ENCODE measurements around the gene HRH2. TPM values are rescaled to one million over a fixed set of nuclear protein-coding genes. Genes with fewer than 3 reads are reported as not detected.

Gene HRH2
- total and polyA plus RNA-seq, 9 of the 15 experiments (the other 6 are each of a cell fraction or from before 2014, with no cell fraction given), result 0.04 TPM; not detected in 8

DNA sequence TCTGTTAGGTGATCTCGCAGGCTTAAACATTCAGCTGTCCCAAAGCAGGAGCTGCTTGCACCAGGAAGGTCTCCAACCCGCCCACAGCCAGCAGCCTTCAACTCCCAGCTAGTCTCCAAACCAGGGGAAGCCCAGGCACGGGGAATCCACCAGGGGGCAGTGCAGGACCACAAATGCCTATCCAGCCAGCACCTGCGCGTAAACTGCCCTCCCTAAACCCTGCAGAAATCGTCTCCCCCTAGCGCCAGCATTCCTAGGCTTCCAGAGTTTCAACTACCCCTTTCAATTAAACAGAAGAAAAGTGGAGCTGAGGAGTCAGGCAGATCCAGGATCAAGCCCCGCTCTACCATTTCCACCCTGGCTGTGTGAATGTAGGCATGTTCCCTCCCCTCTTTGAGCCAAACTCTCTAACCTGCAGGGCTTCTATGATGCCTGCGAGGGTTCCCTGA is 72.0 kb downstream of the HRH2 start (continued):
- TF ChIP-seq MED1 (CRISPR knock-in tag; IDR thresholded peaks at IDR 0.05; ENCODE audit: borderline replicate concordance) (no peak), TEAD4 (IDR thresholded peaks at IDR 0.05; ENCODE audit: low read length) (peak; percentile 61), TEAD4 (CRISPR knock-in tag; IDR thresholded peaks at IDR 0.05; ENCODE audit: borderline replicate concordance) (no peak), TOE1 (IDR thresholded peaks at IDR 0.05; ENCODE audit: borderline replicate concordance) (no peak), TOE1 (CRISPR knock-in tag; IDR thresholded peaks at IDR 0.05; ENCODE audit: borderline replicate concordance, low read depth) (0 out of 2 replicates have a peak, but pooled peaks have one; percentile 13), MAZ (CRISPR knock-in tag; conservative IDR thresholded peaks at IDR 0.05 in 1 of 2, IDR thresholded peaks at IDR 0.05 in 1 of 2) (peak in 1 of 2 experiments; percentile 50; a peak in 1 of 4 replicates), SRF (CRISPR knock-in tag; IDR thresholded peaks at IDR 0.05) (no peak), PRMT5 (CRISPR knock-in tag; IDR thresholded peaks at IDR 0.05) (no peak), PCBP2 (IDR thresholded peaks at IDR 0.05; ENCODE audit: low read depth, low read length, poor library complexity, severe bottlenecking) (no peak), TBL1XR1 (IDR thresholded peaks at IDR 0.05; ENCODE audit: low read length in 2 of 2) (no peak), PHF8 (IDR thresholded peaks at IDR 0.05; ENCODE audit: borderline replicate concordance, low read length) (no peak), GTF2A2 (tag; IDR thresholded peaks at IDR 0.05) (no peak), HNRNPH1 (optimal IDR thresholded peaks at IDR 0.05; ENCODE audit: low read depth, low read length) (no peak), ARID2 (IDR thresholded peaks at IDR 0.05) (peak; percentile 89), NFIX (CRISPR knock-in tag; IDR thresholded peaks at IDR 0.05; ENCODE audit: low read depth) (no peak), KHSRP (IDR thresholded peaks at IDR 0.05) (no peak), NONO (IDR thresholded peaks at IDR 0.05; ENCODE audit: low read depth in 2 of 2, low read length in 1 of 2) (no peak), CBX2 (IDR thresholded peaks at IDR 0.05; ENCODE audit: insufficient read depth, low read length, poor library complexity, severe bottlenecking) (no peak), SMARCE1 (IDR thresholded peaks at IDR 0.05) (no peak)
- TF ChIP-seq, protein P1, sequence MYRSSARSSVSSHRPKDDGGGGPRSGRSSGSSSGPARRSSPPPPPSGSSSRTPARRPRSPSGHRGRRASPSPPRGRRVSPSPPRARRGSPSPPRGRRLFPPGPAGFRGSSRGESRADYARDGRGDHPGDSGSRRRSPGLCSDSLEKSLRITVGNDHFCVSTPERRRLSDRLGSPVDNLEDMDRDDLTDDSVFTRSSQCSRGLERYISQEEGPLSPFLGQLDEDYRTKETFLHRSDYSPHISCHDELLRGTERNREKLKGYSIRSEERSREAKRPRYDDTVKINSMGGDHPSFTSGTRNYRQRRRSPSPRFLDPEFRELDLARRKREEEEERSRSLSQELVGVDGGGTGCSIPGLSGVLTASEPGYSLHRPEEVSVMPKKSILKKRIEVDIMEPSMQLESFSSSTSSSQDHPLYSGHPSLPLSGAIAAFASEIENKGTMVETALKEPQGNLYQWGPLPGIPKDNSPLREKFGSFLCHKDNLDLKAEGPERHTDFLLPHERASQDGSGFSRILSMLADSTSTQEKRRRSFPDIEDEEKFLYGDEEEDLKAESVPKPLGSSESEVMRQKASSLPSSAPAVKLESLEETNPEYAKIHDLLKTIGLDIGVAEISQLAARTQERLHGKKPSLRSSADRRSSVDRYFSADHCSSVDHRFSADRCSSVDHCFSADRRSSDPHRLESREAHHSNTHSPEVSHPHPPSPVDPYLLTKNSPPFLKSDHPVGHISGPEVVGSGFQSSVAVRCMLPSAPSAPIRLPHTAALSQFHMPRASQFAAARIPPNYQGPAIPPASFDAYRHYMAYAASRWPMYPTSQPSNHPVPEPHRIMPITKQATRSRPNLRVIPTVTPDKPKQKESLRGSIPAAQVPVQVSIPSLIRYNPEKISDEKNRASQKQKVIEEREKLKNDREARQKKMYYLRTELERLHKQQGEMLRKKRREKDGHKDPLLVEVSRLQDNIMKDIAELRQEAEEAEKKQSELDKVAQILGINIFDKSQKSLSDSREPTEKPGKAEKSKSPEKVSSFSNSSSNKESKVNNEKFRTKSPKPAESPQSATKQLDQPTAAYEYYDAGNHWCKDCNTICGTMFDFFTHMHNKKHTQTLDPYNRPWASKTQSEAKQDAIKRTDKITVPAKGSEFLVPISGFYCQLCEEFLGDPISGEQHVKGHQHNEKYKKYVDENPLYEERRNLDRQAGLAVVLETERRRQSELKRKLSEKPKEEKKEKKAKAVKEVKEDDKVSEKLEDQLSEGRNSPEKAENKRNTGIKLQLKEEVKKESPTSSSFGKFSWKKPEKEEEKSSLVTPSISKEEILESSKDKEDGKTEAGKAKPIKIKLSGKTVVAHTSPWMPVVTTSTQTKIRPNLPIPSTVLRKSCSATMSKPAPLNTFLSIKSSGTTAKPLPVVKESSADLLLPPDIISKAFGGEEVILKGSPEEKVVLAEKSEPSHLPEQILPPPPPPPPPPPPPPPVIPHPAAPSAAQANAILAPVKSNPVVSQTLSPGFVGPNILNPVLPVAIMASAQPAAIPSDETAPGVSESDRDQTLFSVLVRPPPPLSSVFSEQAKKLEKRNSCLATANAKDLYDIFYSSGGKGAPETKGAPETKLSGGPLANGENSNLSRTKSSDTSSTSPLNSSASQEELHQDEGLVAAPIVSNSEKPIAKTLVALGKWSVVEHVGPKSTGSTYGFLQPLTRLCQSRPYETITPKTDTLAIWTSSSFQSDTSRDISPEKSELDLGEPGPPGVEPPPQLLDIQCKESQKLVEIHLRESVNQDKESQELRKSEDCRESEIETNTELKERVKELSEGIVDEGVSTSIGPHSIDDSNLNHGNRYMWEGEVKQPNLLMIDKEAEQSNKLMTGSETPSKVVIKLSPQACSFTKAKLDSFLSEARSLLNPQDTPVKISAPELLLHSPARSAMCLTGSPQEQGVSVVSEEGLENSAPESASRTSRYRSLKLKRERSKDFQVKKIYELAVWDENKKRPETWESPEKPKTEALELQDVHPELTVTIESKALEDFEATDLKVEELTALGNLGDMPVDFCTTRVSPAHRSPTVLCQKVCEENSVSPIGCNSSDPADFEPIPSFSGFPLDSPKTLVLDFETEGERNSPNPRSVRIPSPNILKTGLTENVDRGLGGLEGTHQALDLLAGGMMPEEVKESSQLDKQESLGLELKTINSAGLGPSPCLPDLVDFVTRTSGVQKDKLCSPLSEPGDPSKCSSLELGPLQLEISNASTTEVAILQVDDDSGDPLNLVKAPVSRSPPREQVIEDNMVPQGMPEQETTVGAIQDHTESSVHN (IDR thresholded peaks at IDR 0.05; ENCODE audit: borderline replicate concordance in 1 of 2, low read depth in 1 of 2), result no peak
